CD14-positive monocyte (primary cell): ENCODE data around the gene HMX2. TPM values are rescaled to one million over a fixed set of nuclear protein-coding genes. Genes with fewer than 3 reads are reported as not detected.
A peak's percentile ranks its signal among the peaks of the same experiment; 100 is the strongest.

ENCODE experiments used
- DNase-seq, 3 donors: peaks; one replicate each; pipeline ENCODE4 v3.0.0-alpha.2; 2011 to 2022
- H2AFZ ChIP-seq: 2 replicates; pipeline ENCODE4 v1.6.0; 2012; ENCODE audit warnings: mild to moderate bottlenecking, low read depth, low read length, inconsistent platforms; ENCODE audit not compliant: insufficient read depth, poor library complexity, severe bottlenecking
- H3K27ac ChIP-seq, 2 donors: 1 replicate in 1 of 2; 2 replicates in 1 of 2; pipeline ENCODE4 v1.5.1; 2012 to 2013; ENCODE audit warnings: low read length in 2 of 2, control low read depth in 1 of 2, inconsistent platforms in 1 of 2, low read depth in 1 of 2, mild to moderate bottlenecking in 1 of 2
- H3K27me3 ChIP-seq, 2 donors: one replicate each; pipeline versions ENCODE4 v1.6.0 to v1.6.1; 2011 to 2013; ENCODE audit warnings: low read length in 2 of 2; ENCODE audit not compliant: control insufficient read depth in 2 of 2, insufficient read depth in 2 of 2
- H3K36me3 ChIP-seq, 2 donors: replicated peaks in 1 of 2; 1 replicate in 1 of 2; 2 replicates in 1 of 2; pipeline versions ENCODE4 v1.5.1 to v1.6.1; 2012 to 2013; ENCODE audit warnings: low read length in 2 of 2, control low read depth in 1 of 2, inconsistent platforms in 1 of 2, mild to moderate bottlenecking in 1 of 2; ENCODE audit not compliant: insufficient read depth in 2 of 2, control insufficient read depth in 1 of 2
- H3K4me1 ChIP-seq, 2 donors: 1 replicate in 1 of 2; 2 replicates in 1 of 2; pipeline versions ENCODE4 v1.5.1 to v1.6.1; 2012 to 2013; ENCODE audit warnings: low read length in 2 of 2, control low read depth in 1 of 2, inconsistent platforms in 1 of 2, mild to moderate bottlenecking in 1 of 2, moderate library complexity in 1 of 2; ENCODE audit not compliant: insufficient read depth in 2 of 2, control insufficient read depth in 1 of 2
- H3K4me2 ChIP-seq: replicated peaks from 2 replicates; pipeline ENCODE3; 2012; ENCODE audit warnings: low read length, moderate library complexity, mild to moderate bottlenecking; ENCODE audit not compliant: poor library complexity, severe bottlenecking; ENCODE audit errors: extremely low read depth
- H3K4me3 ChIP-seq, 3 experiments: fragments of 200-600 bp in 1 of 3; sonication (generic) in 1 of 3; replicated peaks in 1 of 3; 1 replicate in 2 of 3; 2 replicates in 1 of 3; pipeline ENCODE4 v1.5.1; 2011 to 2013; ENCODE audit warnings: low read length in 3 of 3, mild to moderate bottlenecking in 3 of 3, control low read depth in 2 of 3, low read depth in 2 of 3, inconsistent platforms in 1 of 3, moderate library complexity in 1 of 3
- H3K79me2 ChIP-seq: 2 replicates; pipeline ENCODE4 v1.6.0; 2012; ENCODE audit warnings: mild to moderate bottlenecking, control low read depth, inconsistent platforms, low read length, moderate library complexity; ENCODE audit not compliant: insufficient read depth
- H3K9ac ChIP-seq: 2 replicates; pipeline ENCODE4 v1.6.0; 2017; ENCODE audit warnings: low read length, mild to moderate bottlenecking; ENCODE audit not compliant: insufficient read depth, poor library complexity, severe bottlenecking
- H3K9me3 ChIP-seq, 2 donors: replicated peaks in 1 of 2; 1 replicate in 1 of 2; 2 replicates in 1 of 2; pipeline versions ENCODE4 v1.5.1 to v1.6.1; 2012 to 2013; ENCODE audit warnings: low read length in 2 of 2, control low read depth in 1 of 2; ENCODE audit not compliant: control insufficient read depth in 1 of 2, insufficient read depth in 1 of 2
- H4K20me1 ChIP-seq: 2 replicates; pipeline ENCODE4 v1.6.0; 2012; ENCODE audit warnings: mild to moderate bottlenecking, low read length, control low read depth, moderate library complexity; ENCODE audit not compliant: insufficient read depth
- H3K27ac Mint-ChIP-seq, 7 donors: one replicate each; pipeline ENCODE4 v1.8.0; 2020; ENCODE audit warnings: mild to moderate bottlenecking in 7 of 7, mixed read lengths in 7 of 7, moderate library complexity in 6 of 7, inconsistent platforms in 2 of 7
- H3K27me3 Mint-ChIP-seq, 3 donors: one replicate each; pipeline ENCODE4 v1.8.0; 2021 to 2022; ENCODE audit warnings: low read depth in 3 of 3, mild to moderate bottlenecking in 3 of 3, mixed read lengths in 3 of 3, moderate library complexity in 3 of 3, inconsistent platforms in 1 of 3
- H3K36me3 Mint-ChIP-seq, 2 donors: one replicate each; pipeline ENCODE4 v1.8.0; 2020; ENCODE audit warnings: mixed read lengths in 2 of 2, inconsistent platforms in 1 of 2, mild to moderate bottlenecking in 1 of 2
- H3K4me1 Mint-ChIP-seq: one replicate; pipeline ENCODE4 v1.8.0; 2020; ENCODE audit warnings: mild to moderate bottlenecking, mixed read lengths
- H3K4me3 Mint-ChIP-seq, 2 donors: one replicate each; pipeline ENCODE4 v1.8.0; 2020; ENCODE audit warnings: mild to moderate bottlenecking in 2 of 2, mixed read lengths in 2 of 2, moderate library complexity in 1 of 2
- H3K9me3 Mint-ChIP-seq, 7 donors: one replicate each; pipeline ENCODE4 v1.8.0; 2020 to 2022; ENCODE audit warnings: mixed read lengths in 7 of 7, mild to moderate bottlenecking in 6 of 7, moderate library complexity in 6 of 7, inconsistent platforms in 2 of 7
- CTCF ChIP-seq: fragments of 200-600 bp; IDR thresholded peaks from one replicate; pipeline ENCODE4 v1.8.0; 2022; ENCODE audit warnings: antibody characterized with exemption, mild to moderate bottlenecking
- WGBS: methylation state at CpG from one replicate; pipeline ENCODE4 v1.1.5; 2013; ENCODE audit warnings: missing lambda C conversion rate; ENCODE audit not compliant: insufficient coverage; 5-methylcytosine and 5-hydroxymethylcytosine counted together
- intact Hi-C, 2 donors: fragments of 100-400 bp; cut with micrococcal nuclease; formaldehyde crosslinking; loops; one replicate each; pipeline versions ENCODE4 v1.15.0 to v1.15.1; 2023
- polyA plus RNA-seq, 3 donors: library from polyadenylated mRNA; depleted of rRNA in 1 of 3; unstranded in 2 of 3; stranded (reverse) in 1 of 3; fragments of 300-500 nt in 2 of 3; fragments of >200 nt in 1 of 3; fragmentation: Illumina TruSeq in 2 of 3; gene quantifications; 1 replicate in 2 of 3; 2 replicates in 1 of 3; pipeline ENCODE4 v1.2.3, GENCODE V29; 2012 to 2021

HMX2 gene
- polyA plus RNA-seq, 3 donors, result not detected

GRCh38 chr10:123135415-123136141 lies 12.4 kb upstream of the HMX2 start, which contains the start of gene HMX3:
TSS of gene HMX3 (plus strand) at chr10:123135970. CDS start at chr10:123136051, 81 bp downstream.
- H3K36me3 ChIP-seq, result no peaks in the 10 kb centered on the region
- Mint-ChIP-seq H3K4me3 (peak within 1 kb of the TSS; percentile 34 to 91), H3K27me3 (peaks cover 85 to 98% (median 91%) of the 10 kb centered on the region in 3 donors), H3K4me1 (peaks cover 43% of the 10 kb centered on the region), H3K27ac (peak within 1 kb of the TSS in 1 of 7 donors; percentile 23), H3K36me3 (peaks cover 0 to 4% of the 10 kb centered on the region in 2 donors), H3K9me3 (peaks cover 0 to 34% (median 12%) of the 10 kb centered on the region in 7 donors)
- no peak within 1 kb of the TSS for H3K27ac ChIP-seq
- peak within 1 kb of the TSS; percentile 67 for H3K4me2 ChIP-seq
- H2AFZ ChIP-seq, result peak within 1 kb of the TSS; percentile 41
- 1% methylated on average over 64 of the region's 76 CpGs for WGBS
- intact Hi-C loops, result loop anchor here in 1 of 2 donors (10.0 kb wide), 1 partner anchor 829 kb away; no protein-coding TSS in a partner anchor
- H3K9me3 ChIP-seq, result peaks cover 0 to 39% of the 10 kb centered on the region in 2 donors
- peaks cover 85 to 96% of the 10 kb centered on the region in 2 donors for H3K27me3 ChIP-seq
- H3K4me1 ChIP-seq, result peaks cover 7 to 50% of the 10 kb centered on the region in 2 donors
- TF ChIP-seq CTCF, result no peak
- DNase-seq, result no peak
- H4K20me1 ChIP-seq, result no peaks in the 10 kb centered on the region
- peak within 1 kb of the TSS in 1 of 3 experiments; percentile 62 for H3K4me3 ChIP-seq
- no peak within 1 kb of the TSS for H3K9ac ChIP-seq
- no peaks in the 10 kb centered on the region for H3K79me2 ChIP-seq

GRCh38 chr10:123136221-123136805 lies 11.6 kb upstream of the HMX2 start:
- DNase-seq, result no peak
- no peaks in the 10 kb centered on the region for H3K79me2 ChIP-seq
- H4K20me1 ChIP-seq, result no peaks in the 10 kb centered on the region
- intact Hi-C loops, result loop anchor here in 1 of 2 donors (10.0 kb wide), 1 partner anchor 828 kb away; no protein-coding TSS in a partner anchor
- Mint-ChIP-seq H3K9me3 (peaks cover 0 to 35% (median 14%) of the 10 kb centered on the region in 7 donors), H3K4me3 (peak overlapping the region in 1 of 2 donors; percentile 91), H3K27ac (peak overlapping the region in 1 of 7 donors; percentile 23), H3K36me3 (peaks cover 0 to 5% of the 10 kb centered on the region in 2 donors), H3K27me3 (peaks cover 87 to 98% (median 92%) of the 10 kb centered on the region in 3 donors), H3K4me1 (peaks cover 43% of the 10 kb centered on the region)
- TF ChIP-seq CTCF, result no peak
- H3K27me3 ChIP-seq, result peaks cover 86 to 96% of the 10 kb centered on the region in 2 donors
- H3K36me3 ChIP-seq, result no peaks in the 10 kb centered on the region
- H3K4me2 ChIP-seq, result peak overlapping the region; percentile 67
- peaks cover 7 to 50% of the 10 kb centered on the region in 2 donors for H3K4me1 ChIP-seq
- no peak overlapping the region for H2AFZ ChIP-seq
- WGBS, result 3% methylated on average over 49 of the region's 59 CpGs
- no peak overlapping the region for H3K27ac ChIP-seq
- no peak overlapping the region for H3K4me3 ChIP-seq
- peaks cover 0 to 44% of the 10 kb centered on the region in 2 donors for H3K9me3 ChIP-seq
- no peak overlapping the region for H3K9ac ChIP-seq
